ENCODE measurements around the gene AKAP6.

Gene AKAP6

DNA sequence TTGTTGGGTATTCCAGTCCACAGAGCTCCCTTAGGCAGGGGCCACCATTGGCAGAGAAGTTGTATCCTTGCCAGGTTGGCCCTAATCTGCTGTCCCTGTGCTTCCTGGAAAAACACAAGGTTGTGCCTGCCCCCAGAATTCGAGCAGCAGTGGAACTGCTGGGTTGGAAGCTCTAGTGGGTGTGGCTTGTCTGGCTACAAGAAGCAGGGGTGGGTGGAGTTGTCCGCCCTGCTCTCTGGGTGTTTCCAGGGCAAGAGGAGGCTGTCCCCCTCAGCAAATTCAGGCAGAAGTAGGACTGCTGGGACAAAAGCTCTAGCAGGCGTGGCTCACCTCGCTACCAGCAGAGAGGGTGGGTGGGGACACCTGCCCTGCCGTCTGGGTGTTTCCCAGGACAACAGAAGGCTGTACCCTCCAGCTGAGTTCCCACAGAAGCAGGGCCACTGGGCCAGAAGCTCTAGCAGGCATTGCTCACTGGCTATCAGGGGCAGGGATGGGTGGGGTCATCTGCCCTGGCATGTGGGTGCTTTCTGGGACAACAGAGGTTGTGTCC lies 536.8 kb downstream of the AKAP6 start:
- no peak for DNase-seq

DNA sequence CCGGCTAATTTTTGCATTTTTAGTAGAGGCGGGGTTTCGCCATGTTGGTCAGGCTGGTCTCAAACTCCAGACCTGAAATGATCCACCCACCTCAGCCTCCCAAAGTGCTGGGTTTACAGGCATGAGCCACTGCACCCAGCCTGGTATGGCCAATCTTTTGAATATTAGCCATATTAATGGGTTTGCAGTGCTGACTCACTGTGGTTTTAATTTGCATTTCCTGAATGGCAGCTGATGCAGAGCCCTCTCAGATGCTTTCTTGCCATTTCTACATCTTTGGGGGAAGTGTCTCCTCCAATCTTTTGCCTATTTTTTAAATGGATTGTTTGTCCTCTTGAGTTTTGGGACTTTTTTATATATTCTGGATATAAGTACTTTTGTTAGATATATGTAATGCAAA lies 554.1 kb downstream of the AKAP6 start:
- no peak for DNase-seq

Measured in stimulated activated CD4-positive, alpha-beta T cell treated with anti-CD3 and anti-CD28 coated beads, Interleukin-15, amount 100 ng/mL, for 24 hours (primary cell).